Activated CD8-positive, alpha-beta T cell treated with anti-CD3 and anti-CD28 coated beads, Interleukin-2, amount 10 ng/mL, durations not matched to agents 7 days and 5 days (primary cell): ENCODE data around the gene FEZ2. TPM values are rescaled to one million over a fixed set of nuclear protein-coding genes. Genes with fewer than 3 reads are reported as not detected.

Source experiments
- ATAC-seq: fragments of 150-1000 bp; cut with Tn5 transposase; one replicate; pipeline ENCODE4 v1.10.0; 2021; ENCODE audit warnings: moderate library complexity
- CTCF ChIA-PET: fragments of 350-600 bp; sonication (Branson Sonifier 250); formaldehyde crosslinking; loops from one replicate; lab custom pipeline; 2021; ENCODE audit warnings: antibody characterized with exemption; lab: Charles Lee
- POLR2A ChIA-PET: fragments of 350-600 bp; sonication (Branson Sonifier 250); formaldehyde crosslinking; loops from one replicate; lab custom pipeline; 2021; ENCODE audit warnings: antibody characterized with exemption; lab: Charles Lee
- DNase-seq: peaks from one replicate; pipeline ENCODE4 v3.0.0-alpha.2; 2020
- H3K27ac Mint-ChIP-seq: one replicate; pipeline ENCODE4 v1.8.0; 2021; ENCODE audit warnings: mild to moderate bottlenecking, mixed read lengths
- H3K27me3 Mint-ChIP-seq: one replicate; pipeline ENCODE4 v1.8.0; 2021; ENCODE audit warnings: low read depth, mixed read lengths
- H3K36me3 Mint-ChIP-seq: one replicate; pipeline ENCODE4 v1.8.0; 2021; ENCODE audit warnings: low read depth, mixed read lengths
- H3K4me1 Mint-ChIP-seq: one replicate; pipeline ENCODE4 v1.8.0; 2021; ENCODE audit warnings: low read depth, mixed read lengths
- H3K4me3 Mint-ChIP-seq: one replicate; pipeline ENCODE4 v1.8.0; 2021; ENCODE audit warnings: mild to moderate bottlenecking, mixed read lengths
- H3K9me3 Mint-ChIP-seq: one replicate; pipeline ENCODE4 v1.8.0; 2022; ENCODE audit warnings: mixed read lengths; ENCODE audit not compliant: insufficient read depth
- total RNA-seq, 2 experiments: library from RNA; stranded (reverse); gene quantifications; one replicate each; pipeline ENCODE4 v1.2.3, GENCODE V29; 2021

The FEZ2 gene
- total RNA-seq, 2 experiments from 2014 or later = 17.3 to 20.3 TPM

- H3K4me3 Mint-ChIP-seq = no peak overlapping the region
Measured at GRCh38 chr2:36540986-36541754, 56.8 kb downstream of the FEZ2 start.

GRCh38 chr2:36539631-36540030 is 58.3 kb downstream of the FEZ2 start:
- Mint-ChIP-seq H3K4me1 (no peaks in the 10 kb centered on the region), H3K36me3 (no peaks in the 10 kb centered on the region), H3K27ac (no peak overlapping the region), H3K4me3 (no peak overlapping the region), H3K27me3 (no peaks in the 10 kb centered on the region), H3K9me3 (no peaks in the 10 kb centered on the region)
- CTCF ChIA-PET = no interaction called here
- POLR2A ChIA-PET = no interaction called here
- ATAC-seq (no peak), DNase-seq (no peak)

More at GRCh38 chr2:36540986-36541754, 56.8 kb downstream of the FEZ2 start:
- ATAC-seq = no peak
- Mint-ChIP-seq H3K27me3 (no peaks in the 10 kb centered on the region), H3K27ac (no peak overlapping the region), H3K36me3 (no peaks in the 10 kb centered on the region), H3K9me3 (no peaks in the 10 kb centered on the region), H3K4me1 (no peaks in the 10 kb centered on the region)
- no peak for DNase-seq
- ChIA-PET POLR2A (no interaction called here), CTCF (no interaction called here)

DNA sequence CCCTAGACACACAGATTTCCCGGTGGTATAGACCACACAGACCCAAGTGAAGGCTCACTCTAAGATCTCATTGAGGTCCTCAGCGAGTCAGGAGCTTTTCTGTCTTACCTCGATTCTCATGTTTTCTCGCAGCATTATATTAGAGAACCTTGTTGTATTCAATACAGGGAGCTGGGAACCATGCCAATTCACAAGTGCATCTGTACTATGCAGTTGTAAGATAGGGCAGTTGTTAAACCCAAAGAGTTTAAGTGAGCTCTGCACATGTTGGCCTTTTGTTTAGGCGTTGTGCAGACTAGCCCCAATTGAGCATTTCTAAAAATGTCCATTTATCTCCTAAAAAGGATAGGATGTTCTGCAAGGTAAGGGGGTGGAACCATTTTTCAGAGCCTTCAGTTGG is 59.6 kb downstream of the FEZ2 start:
- H3K27me3 Mint-ChIP-seq = no peaks in the 10 kb centered on the region
- POLR2A ChIA-PET = interaction anchor here (1.1 kb wide), 1 partner anchor 18 kb away, joined by 5 read pairs; no protein-coding TSS in a partner anchor

GRCh38 chr2:36536776-36537175 is 61.2 kb downstream of the FEZ2 start:
- Mint-ChIP-seq H3K36me3 (no peaks in the 10 kb centered on the region), H3K9me3 (no peaks in the 10 kb centered on the region), H3K27me3 (no peaks in the 10 kb centered on the region), H3K4me1 (no peaks in the 10 kb centered on the region), H3K27ac (no peak overlapping the region), H3K4me3 (no peak overlapping the region)
- DNase-seq = no peak
- POLR2A ChIA-PET = interaction anchor here (0.6 kb wide), 1 partner anchor 33 kb away, joined by 3 read pairs; no protein-coding TSS in a partner anchor
- CTCF ChIA-PET = interaction anchor here (0.5 kb wide), 1 partner anchor 35 kb away, joined by 3 read pairs; no protein-coding TSS in a partner anchor
- no peak for ATAC-seq

More for the DNA sequence above, 59.6 kb downstream of the FEZ2 start:
- Mint-ChIP-seq H3K36me3 (no peaks in the 10 kb centered on the region), H3K4me1 (no peaks in the 10 kb centered on the region), H3K9me3 (no peaks in the 10 kb centered on the region), H3K27ac (no peak overlapping the region), H3K4me3 (no peak overlapping the region)
- no peak for DNase-seq
- CTCF ChIA-PET = no interaction called here
- no peak for ATAC-seq

DNA sequence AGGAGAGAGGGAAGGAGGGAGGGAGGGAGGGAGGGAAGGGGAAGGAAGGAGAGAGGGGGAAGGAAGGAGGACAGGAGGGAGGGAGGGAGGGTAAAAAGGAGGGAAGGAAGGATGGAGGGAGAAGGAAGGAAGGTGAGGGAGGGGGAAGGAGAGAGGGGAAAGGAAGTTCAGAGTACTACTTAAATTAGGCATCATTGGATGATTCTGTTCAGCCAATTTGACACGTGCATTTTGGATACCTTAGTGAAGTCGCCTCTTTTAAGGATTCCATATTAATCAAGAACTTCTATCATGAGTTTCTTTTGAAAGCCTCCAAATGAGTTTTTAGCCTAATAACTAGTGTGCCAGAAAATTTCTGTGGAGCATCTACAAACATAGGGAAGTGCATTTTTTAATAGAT is 62.9 kb downstream of the FEZ2 start:
- Mint-ChIP-seq H3K4me1 (no peaks in the 10 kb centered on the region), H3K4me3 (no peak overlapping the region), H3K36me3 (no peaks in the 10 kb centered on the region), H3K27me3 (no peaks in the 10 kb centered on the region), H3K27ac (no peak overlapping the region), H3K9me3 (no peaks in the 10 kb centered on the region)
- ChIA-PET CTCF (no interaction called here), POLR2A (no interaction called here)
- DNase-seq (no peak), ATAC-seq (no peak)

GRCh38 chr2:36534275-36534799 is 63.6 kb downstream of the FEZ2 start:
- DNase-seq = no peak
- H3K4me1 Mint-ChIP-seq = no peaks in the 10 kb centered on the region
- POLR2A ChIA-PET = no interaction called here
- CTCF ChIA-PET = no interaction called here
- H3K9me3 Mint-ChIP-seq = no peaks in the 10 kb centered on the region
- ATAC-seq = no peak
- no peak overlapping the region for H3K27ac Mint-ChIP-seq
- H3K27me3 Mint-ChIP-seq = no peaks in the 10 kb centered on the region
- no peak overlapping the region for H3K4me3 Mint-ChIP-seq
- no peaks in the 10 kb centered on the region for H3K36me3 Mint-ChIP-seq

GRCh38 chr2:36530983-36531354 is 67.0 kb downstream of the FEZ2 start:
- Mint-ChIP-seq H3K4me1 (peaks cover 9% of the 10 kb centered on the region), H3K36me3 (no peaks in the 10 kb centered on the region), H3K9me3 (no peaks in the 10 kb centered on the region), H3K4me3 (no peak overlapping the region), H3K27ac (no peak overlapping the region), H3K27me3 (no peaks in the 10 kb centered on the region)
- ChIA-PET CTCF (no interaction called here), POLR2A (interaction anchor here (1.0 kb wide), 1 partner anchor 24 kb away, joined by 3 read pairs; no protein-coding TSS in a partner anchor)
- no peak for ATAC-seq
- DNase-seq = no peak

GRCh38 chr2:36530178-36530982 is 67.6 kb downstream of the FEZ2 start:
- Mint-ChIP-seq H3K9me3 (no peaks in the 10 kb centered on the region), H3K27ac (no peak overlapping the region), H3K27me3 (no peaks in the 10 kb centered on the region), H3K4me3 (no peak overlapping the region), H3K36me3 (no peaks in the 10 kb centered on the region), H3K4me1 (peaks cover 9% of the 10 kb centered on the region)
- POLR2A ChIA-PET = interaction anchor here (1.0 kb wide), 1 partner anchor 24 kb away, joined by 3 read pairs; no protein-coding TSS in a partner anchor
- ATAC-seq (no peak), DNase-seq (no peak)
- CTCF ChIA-PET = no interaction called here

DNA sequence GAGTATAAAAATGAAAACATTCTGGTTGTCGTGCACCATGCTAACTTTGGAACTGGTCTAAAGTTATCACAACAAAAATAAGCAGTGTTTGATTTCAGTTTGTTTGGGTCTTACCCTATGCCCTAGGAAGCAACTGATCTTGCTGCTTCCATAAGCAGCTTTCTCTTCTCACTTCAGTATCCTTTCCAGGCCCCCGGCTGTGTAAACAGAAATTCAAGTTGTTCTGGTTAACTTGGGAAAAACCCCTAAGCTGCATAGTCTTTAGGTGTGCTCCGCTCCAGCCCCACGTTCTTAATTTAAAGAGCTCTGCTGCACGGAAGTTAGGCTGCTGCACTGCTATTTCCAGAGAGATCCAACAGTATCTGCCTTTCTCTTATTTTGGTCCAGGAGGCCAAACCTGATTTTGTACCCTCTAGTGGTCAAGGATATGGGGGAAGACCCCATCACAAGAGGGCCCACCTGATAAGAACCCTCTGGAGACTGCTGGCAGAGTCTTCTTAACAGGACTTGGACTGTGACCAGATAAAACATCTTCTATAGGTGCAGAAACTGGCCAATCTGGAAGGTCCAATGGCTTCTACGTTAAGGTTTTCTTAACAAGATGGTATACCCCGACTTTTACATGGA is 69.1 kb downstream of the FEZ2 start:
- DNase-seq = no peak
- Mint-ChIP-seq H3K36me3 (peaks cover 2% of the 10 kb centered on the region), H3K9me3 (no peaks in the 10 kb centered on the region), H3K27me3 (no peaks in the 10 kb centered on the region), H3K27ac (no peak overlapping the region), H3K4me1 (peaks cover 9% of the 10 kb centered on the region), H3K4me3 (no peak overlapping the region)
- POLR2A ChIA-PET = no interaction called here
- CTCF ChIA-PET = interaction anchor here (1.2 kb wide), 1 partner anchor 176 kb away, joined by 3 read pairs; no protein-coding TSS in a partner anchor
- no peak for ATAC-seq

GRCh38 chr2:36528274-36528673 is 69.7 kb downstream of the FEZ2 start:
- Mint-ChIP-seq H3K4me3 (no peak overlapping the region), H3K36me3 (peaks cover 2% of the 10 kb centered on the region), H3K27ac (no peak overlapping the region), H3K9me3 (no peaks in the 10 kb centered on the region), H3K4me1 (peaks cover 9% of the 10 kb centered on the region), H3K27me3 (no peaks in the 10 kb centered on the region)
- ChIA-PET CTCF (interaction anchor here (1.2 kb wide), 1 partner anchor 176 kb away, joined by 3 read pairs; no protein-coding TSS in a partner anchor), POLR2A (no interaction called here)
- no peak for ATAC-seq
- DNase-seq = no peak

DNA sequence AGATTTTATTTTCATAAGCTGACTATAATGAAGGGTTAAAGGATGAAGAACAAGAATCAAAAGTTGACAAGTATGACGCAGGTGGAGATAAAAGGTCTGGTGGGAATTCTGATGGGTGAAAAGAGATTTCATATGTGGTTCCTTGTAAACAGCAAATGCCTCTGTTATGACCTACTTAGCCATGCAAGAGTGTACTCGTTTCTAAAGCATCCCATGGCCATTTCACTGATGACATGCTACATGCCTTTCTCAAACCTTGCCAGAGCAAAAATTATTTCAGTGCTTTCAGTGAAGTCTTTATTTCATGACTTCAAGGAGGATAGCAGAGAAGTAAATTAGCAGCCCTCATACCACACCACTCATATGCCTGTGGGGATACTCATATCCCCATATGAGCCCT is 71.7 kb downstream of the FEZ2 start:
- Mint-ChIP-seq H3K4me3 (no peak overlapping the region), H3K9me3 (no peaks in the 10 kb centered on the region), H3K36me3 (peaks cover 2% of the 10 kb centered on the region), H3K27me3 (no peaks in the 10 kb centered on the region), H3K4me1 (peaks cover 9% of the 10 kb centered on the region), H3K27ac (no peak overlapping the region)
- DNase-seq = no peak
- ATAC-seq = no peak
- POLR2A ChIA-PET = no interaction called here
- CTCF ChIA-PET = no interaction called here
